H1 (cell line): Measurements from ENCODE around the gene LDLRAP1. TPM values are rescaled to one million over a fixed set of nuclear protein-coding genes. Genes with fewer than 3 reads are reported as not detected.

Source experiments
- SP2 ChIP-seq: IDR thresholded peaks from 2 replicates; pipeline ENCODE4 v1.6.1; 2012; ENCODE audit warnings: mild to moderate bottlenecking, low read length, inconsistent platforms
- TAF7 ChIP-seq: optimal IDR thresholded peaks from 2 replicates; pipeline ENCODE3; 2011; ENCODE audit warnings: low read depth, mild to moderate bottlenecking, inconsistent platforms, low read length, moderate library complexity, borderline replicate concordance
- polyA plus RNA-seq, 7 experiments: library from polyadenylated mRNA; depleted of rRNA in 3 of 7; stranded (reverse) in 5 of 7; unstranded in 2 of 7; fragments of >200 nt in 5 of 7; fragments of 200-250 nt in 2 of 7; gene quantifications; 1 replicate in 5 of 7; 2 replicates in 1 of 7; 4 replicates in 1 of 7; pipeline versions ENCODE4 v1.2.1 to v1.2.3, GENCODE V29; 2011 to 2013; ENCODE audit warnings: missing spikeins in 2 of 7, mixed read lengths in 2 of 7
- total RNA-seq: library from RNA; stranded (reverse); fragmentation: NEBNext Ultra II Directional; extraction: Animal tissue kit (Norgen Biotek cat#: 25700); gene quantifications from 2 replicates; pipeline ENCODE4 v1.2.1, GENCODE V29; 2021
- TF ChIP-seq, protein P1 (sequence below): IDR thresholded peaks from 2 replicates; pipeline ENCODE4 v1.6.1; 2011; ENCODE audit warnings: low read length, improper control_type of control experiment
- TF ChIP-seq, protein P2 (sequence below): fragments of 300-600 bp; sonication (generic); IDR thresholded peaks from 2 replicates; pipeline ENCODE4 v1.7.1; 2012; ENCODE audit warnings: low read length, moderate library complexity, mild to moderate bottlenecking, inconsistent platforms; ENCODE audit not compliant: insufficient replicate concordance

LDLRAP1 gene
- total and polyA plus RNA-seq, 2 of the 8 experiments (the other 6 are each of a cell fraction or from before 2014, with no cell fraction given): 12.8 to 13.2 TPM

DNA sequence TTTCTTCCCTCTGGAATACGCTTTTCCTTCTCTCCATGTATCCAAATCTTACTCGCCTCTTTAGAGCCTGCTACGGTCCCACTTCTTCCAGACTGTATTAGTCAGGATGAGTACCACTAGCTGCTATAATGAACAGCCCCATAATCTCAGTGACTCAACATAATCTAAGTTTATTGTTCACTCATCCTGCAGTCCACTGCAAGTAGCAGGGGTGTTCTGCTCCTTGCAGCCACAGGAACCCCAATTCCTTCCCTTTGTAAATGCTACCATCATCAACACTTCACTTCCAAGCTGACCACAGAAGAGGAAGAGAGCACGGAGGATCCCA is 18.1 kb upstream of the LDLRAP1 start (continued):
- TF ChIP-seq, protein P1, sequence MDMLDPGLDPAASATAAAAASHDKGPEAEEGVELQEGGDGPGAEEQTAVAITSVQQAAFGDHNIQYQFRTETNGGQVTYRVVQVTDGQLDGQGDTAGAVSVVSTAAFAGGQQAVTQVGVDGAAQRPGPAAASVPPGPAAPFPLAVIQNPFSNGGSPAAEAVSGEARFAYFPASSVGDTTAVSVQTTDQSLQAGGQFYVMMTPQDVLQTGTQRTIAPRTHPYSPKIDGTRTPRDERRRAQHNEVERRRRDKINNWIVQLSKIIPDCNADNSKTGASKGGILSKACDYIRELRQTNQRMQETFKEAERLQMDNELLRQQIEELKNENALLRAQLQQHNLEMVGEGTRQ: no peak
- TF ChIP-seq TAF7 (no peak), SP2 (no peak)
- TF ChIP-seq, protein P2, sequence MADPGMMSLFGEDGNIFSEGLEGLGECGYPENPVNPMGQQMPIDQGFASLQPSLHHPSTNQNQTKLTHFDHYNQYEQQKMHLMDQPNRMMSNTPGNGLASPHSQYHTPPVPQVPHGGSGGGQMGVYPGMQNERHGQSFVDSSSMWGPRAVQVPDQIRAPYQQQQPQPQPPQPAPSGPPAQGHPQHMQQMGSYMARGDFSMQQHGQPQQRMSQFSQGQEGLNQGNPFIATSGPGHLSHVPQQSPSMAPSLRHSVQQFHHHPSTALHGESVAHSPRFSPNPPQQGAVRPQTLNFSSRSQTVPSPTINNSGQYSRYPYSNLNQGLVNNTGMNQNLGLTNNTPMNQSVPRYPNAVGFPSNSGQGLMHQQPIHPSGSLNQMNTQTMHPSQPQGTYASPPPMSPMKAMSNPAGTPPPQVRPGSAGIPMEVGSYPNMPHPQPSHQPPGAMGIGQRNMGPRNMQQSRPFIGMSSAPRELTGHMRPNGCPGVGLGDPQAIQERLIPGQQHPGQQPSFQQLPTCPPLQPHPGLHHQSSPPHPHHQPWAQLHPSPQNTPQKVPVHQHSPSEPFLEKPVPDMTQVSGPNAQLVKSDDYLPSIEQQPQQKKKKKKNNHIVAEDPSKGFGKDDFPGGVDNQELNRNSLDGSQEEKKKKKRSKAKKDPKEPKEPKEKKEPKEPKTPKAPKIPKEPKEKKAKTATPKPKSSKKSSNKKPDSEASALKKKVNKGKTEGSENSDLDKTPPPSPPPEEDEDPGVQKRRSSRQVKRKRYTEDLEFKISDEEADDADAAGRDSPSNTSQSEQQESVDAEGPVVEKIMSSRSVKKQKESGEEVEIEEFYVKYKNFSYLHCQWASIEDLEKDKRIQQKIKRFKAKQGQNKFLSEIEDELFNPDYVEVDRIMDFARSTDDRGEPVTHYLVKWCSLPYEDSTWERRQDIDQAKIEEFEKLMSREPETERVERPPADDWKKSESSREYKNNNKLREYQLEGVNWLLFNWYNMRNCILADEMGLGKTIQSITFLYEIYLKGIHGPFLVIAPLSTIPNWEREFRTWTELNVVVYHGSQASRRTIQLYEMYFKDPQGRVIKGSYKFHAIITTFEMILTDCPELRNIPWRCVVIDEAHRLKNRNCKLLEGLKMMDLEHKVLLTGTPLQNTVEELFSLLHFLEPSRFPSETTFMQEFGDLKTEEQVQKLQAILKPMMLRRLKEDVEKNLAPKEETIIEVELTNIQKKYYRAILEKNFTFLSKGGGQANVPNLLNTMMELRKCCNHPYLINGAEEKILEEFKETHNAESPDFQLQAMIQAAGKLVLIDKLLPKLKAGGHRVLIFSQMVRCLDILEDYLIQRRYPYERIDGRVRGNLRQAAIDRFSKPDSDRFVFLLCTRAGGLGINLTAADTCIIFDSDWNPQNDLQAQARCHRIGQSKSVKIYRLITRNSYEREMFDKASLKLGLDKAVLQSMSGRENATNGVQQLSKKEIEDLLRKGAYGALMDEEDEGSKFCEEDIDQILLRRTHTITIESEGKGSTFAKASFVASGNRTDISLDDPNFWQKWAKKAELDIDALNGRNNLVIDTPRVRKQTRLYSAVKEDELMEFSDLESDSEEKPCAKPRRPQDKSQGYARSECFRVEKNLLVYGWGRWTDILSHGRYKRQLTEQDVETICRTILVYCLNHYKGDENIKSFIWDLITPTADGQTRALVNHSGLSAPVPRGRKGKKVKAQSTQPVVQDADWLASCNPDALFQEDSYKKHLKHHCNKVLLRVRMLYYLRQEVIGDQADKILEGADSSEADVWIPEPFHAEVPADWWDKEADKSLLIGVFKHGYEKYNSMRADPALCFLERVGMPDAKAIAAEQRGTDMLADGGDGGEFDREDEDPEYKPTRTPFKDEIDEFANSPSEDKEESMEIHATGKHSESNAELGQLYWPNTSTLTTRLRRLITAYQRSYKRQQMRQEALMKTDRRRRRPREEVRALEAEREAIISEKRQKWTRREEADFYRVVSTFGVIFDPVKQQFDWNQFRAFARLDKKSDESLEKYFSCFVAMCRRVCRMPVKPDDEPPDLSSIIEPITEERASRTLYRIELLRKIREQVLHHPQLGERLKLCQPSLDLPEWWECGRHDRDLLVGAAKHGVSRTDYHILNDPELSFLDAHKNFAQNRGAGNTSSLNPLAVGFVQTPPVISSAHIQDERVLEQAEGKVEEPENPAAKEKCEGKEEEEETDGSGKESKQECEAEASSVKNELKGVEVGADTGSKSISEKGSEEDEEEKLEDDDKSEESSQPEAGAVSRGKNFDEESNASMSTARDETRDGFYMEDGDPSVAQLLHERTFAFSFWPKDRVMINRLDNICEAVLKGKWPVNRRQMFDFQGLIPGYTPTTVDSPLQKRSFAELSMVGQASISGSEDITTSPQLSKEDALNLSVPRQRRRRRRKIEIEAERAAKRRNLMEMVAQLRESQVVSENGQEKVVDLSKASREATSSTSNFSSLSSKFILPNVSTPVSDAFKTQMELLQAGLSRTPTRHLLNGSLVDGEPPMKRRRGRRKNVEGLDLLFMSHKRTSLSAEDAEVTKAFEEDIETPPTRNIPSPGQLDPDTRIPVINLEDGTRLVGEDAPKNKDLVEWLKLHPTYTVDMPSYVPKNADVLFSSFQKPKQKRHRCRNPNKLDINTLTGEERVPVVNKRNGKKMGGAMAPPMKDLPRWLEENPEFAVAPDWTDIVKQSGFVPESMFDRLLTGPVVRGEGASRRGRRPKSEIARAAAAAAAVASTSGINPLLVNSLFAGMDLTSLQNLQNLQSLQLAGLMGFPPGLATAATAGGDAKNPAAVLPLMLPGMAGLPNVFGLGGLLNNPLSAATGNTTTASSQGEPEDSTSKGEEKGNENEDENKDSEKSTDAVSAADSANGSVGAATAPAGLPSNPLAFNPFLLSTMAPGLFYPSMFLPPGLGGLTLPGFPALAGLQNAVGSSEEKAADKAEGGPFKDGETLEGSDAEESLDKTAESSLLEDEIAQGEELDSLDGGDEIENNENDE: no peak
